Gastrocnemius medialis (tissue), 4 donors: ENCODE measurements around the gene RASSF8. TPM values are rescaled to one million over a fixed set of nuclear protein-coding genes. Genes with fewer than 3 reads are reported as not detected.

Source experiments
- ATAC-seq, 2 donors: fragments of 150-250 bp; one replicate each; pipeline ENCODE4 v1.9.1; 2016
- DNase-seq, 2 donors: peaks; one replicate each; pipeline ENCODE4 v3.0.0-alpha.2; 2019
- H3K27ac ChIP-seq, 4 donors: fragments of 200-600 bp; sonication (generic); 1 replicate in 1 of 4; 2 replicates in 3 of 4; pipeline ENCODE4 v1.5.1; 2016 to 2018; ENCODE audit warnings: mild to moderate bottlenecking in 2 of 4, moderate library complexity in 1 of 4
- H3K27me3 ChIP-seq, 3 donors: fragments of 200-600 bp; sonication (generic) in 2 of 3; 1 replicate in 1 of 3; 2 replicates in 2 of 3; pipeline versions ENCODE4 v1.5.1 to v1.6.0; 2016 to 2019; ENCODE audit warnings: mild to moderate bottlenecking in 1 of 3, moderate library complexity in 1 of 3
- H3K36me3 ChIP-seq, 2 donors: fragments of 200-600 bp; sonication (generic) in 1 of 2; one replicate each; pipeline ENCODE4 v1.5.1; 2017 to 2018
- H3K4me1 ChIP-seq, 2 donors: fragments of 200-600 bp; sonication (generic) in 1 of 2; one replicate each; pipeline ENCODE4 v1.5.1; 2016 to 2017; ENCODE audit warnings: mild to moderate bottlenecking in 2 of 2
- H3K4me3 ChIP-seq, 4 donors: fragments of 200-600 bp; sonication (generic) in 3 of 4; 1 replicate in 1 of 4; 2 replicates in 3 of 4; pipeline ENCODE4 v1.5.1; 2016 to 2019; ENCODE audit warnings: mild to moderate bottlenecking in 2 of 4
- H3K9me3 ChIP-seq, 3 donors: fragments of 200-600 bp; sonication (generic) in 2 of 3; 1 replicate in 1 of 3; 2 replicates in 2 of 3; pipeline ENCODE4 v1.5.1; 2016 to 2019
- POLR2A ChIP-seq, 2 donors: fragments of 450-650 bp; IDR thresholded peaks; one replicate each; pipeline ENCODE4 v1.6.1; 2017; ENCODE audit warnings: antibody characterized with exemption in 2 of 2, mild to moderate bottlenecking in 2 of 2, moderate library complexity in 2 of 2
- in situ Hi-C, 4 donors: fragments of 200-750 bp; cut with MboI; loops; one replicate each; pipeline versions ENCODE4 v1.15.0 to v1.8.0; 2017; ENCODE audit warnings: low sequenced_read_pairs in 4 of 4
- intact Hi-C: fragments of 100-400 bp; cut with DNase I; formaldehyde crosslinking; loops from one replicate; pipeline ENCODE4 v1.15.1; 2023; ENCODE audit warnings: low total_unique reads
- total RNA-seq, 4 donors: library from RNA; depleted of rRNA; stranded (reverse); fragments of >200 nt; gene quantifications; one replicate each; pipeline versions ENCODE4 v1.1.0 to v1.2.3, GENCODE V29; 2016
- TF ChIP-seq, protein P1 (sequence below), 5 experiments: fragments of 450-650 bp in 3 of 5; fragments of 200-600 bp in 2 of 5; sonication (generic) in 2 of 5; IDR thresholded peaks in 4 of 5; conservative IDR thresholded peaks in 1 of 5; 1 replicate in 4 of 5; 2 replicates in 1 of 5; pipeline ENCODE4 v1.5.1; 2016 to 2019; ENCODE audit warnings: antibody characterized with exemption in 5 of 5, mild to moderate bottlenecking in 3 of 5, moderate library complexity in 3 of 5

The RASSF8 gene
- total RNA-seq, 4 donors from 2014 or later, result 23.6 to 36.8 (median 28.0) TPM

DNA sequence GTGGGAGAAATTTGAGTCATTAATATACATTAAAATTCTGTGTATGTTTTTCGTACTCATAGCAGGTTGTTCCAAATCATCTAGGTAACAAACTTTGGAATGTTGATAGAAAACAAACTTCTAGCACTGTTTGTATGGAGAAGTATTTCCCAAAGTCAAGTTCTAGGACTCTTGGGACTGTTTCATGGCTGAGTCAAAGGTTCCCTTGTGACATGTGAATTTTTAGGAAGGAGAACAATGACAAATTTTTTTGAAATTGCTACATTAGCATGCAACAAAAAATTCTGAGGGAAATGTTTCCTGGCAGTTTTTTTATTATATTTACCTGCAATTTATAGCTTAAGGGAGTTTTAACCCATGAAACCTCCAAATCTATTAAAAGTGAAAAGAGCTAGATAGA is 73.8 kb downstream of the RASSF8 start:
- Histone ChIP-seq H3K27me3 (no peaks in the 10 kb centered on the region), H3K27ac (no peak overlapping the region), H3K4me1 (peaks cover 29 to 44% of the 10 kb centered on the region in 2 donors), H3K9me3 (no peaks in the 10 kb centered on the region), H3K4me3 (no peak overlapping the region), H3K36me3 (no peaks in the 10 kb centered on the region)
- ATAC-seq (no peak), DNase-seq (no peak)
- in situ Hi-C loops (loop anchor here in 1 of 4 donors (25.0 kb wide), 1 partner anchor 595 kb away; no protein-coding TSS in a partner anchor), intact Hi-C loops (loop anchor here (10.0 kb wide), 1 partner anchor 1037 kb away; no protein-coding TSS in a partner anchor)
- no peak for TF ChIP-seq POLR2A (IDR thresholded peaks at IDR 0.05)
- TF ChIP-seq, protein P1, sequence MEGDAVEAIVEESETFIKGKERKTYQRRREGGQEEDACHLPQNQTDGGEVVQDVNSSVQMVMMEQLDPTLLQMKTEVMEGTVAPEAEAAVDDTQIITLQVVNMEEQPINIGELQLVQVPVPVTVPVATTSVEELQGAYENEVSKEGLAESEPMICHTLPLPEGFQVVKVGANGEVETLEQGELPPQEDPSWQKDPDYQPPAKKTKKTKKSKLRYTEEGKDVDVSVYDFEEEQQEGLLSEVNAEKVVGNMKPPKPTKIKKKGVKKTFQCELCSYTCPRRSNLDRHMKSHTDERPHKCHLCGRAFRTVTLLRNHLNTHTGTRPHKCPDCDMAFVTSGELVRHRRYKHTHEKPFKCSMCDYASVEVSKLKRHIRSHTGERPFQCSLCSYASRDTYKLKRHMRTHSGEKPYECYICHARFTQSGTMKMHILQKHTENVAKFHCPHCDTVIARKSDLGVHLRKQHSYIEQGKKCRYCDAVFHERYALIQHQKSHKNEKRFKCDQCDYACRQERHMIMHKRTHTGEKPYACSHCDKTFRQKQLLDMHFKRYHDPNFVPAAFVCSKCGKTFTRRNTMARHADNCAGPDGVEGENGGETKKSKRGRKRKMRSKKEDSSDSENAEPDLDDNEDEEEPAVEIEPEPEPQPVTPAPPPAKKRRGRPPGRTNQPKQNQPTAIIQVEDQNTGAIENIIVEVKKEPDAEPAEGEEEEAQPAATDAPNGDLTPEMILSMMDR (IDR thresholded peaks at IDR 0.05 in 4 of 5, conservative IDR thresholded peaks at IDR 0.05 in 1 of 5), result no peak

DNA sequence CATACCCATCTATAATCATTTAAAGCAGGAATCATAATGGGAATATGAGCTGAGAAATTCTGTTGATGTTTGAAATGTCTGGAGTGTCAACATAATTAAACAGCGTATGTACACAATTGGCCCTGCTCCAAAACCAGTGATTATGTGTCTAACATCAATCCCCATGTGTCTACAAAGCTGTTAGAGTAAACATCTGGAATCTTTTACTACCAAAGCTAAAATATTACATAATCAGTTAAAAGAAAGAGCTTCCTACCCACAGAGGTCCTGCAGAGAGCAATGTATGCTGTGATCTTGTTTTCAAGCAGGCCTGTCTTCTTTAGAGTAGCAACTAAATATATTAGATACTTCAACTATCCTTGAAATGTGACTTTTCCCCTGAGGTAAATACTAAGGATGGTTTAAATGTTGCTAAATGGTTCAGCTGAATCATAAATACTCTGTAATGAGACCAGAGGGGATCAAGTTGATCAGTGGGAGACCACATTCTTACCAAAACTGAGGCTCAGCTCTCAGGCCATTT is 74.3 kb downstream of the RASSF8 start:
- DNase-seq (no peak), ATAC-seq (no peak)
- H3K36me3 ChIP-seq, result no peaks in the 10 kb centered on the region
- in situ Hi-C loops (loop anchor here in 1 of 4 donors (25.0 kb wide), 1 partner anchor 595 kb away; no protein-coding TSS in a partner anchor), intact Hi-C loops (loop anchor here (10.0 kb wide), 1 partner anchor 1038 kb away; no protein-coding TSS in a partner anchor)
- no peaks in the 10 kb centered on the region for H3K9me3 ChIP-seq
- no peak overlapping the region for H3K4me3 ChIP-seq
- no peak for TF ChIP-seq POLR2A (IDR thresholded peaks at IDR 0.05)
- TF ChIP-seq, protein P1 (IDR thresholded peaks at IDR 0.05 in 4 of 5, conservative IDR thresholded peaks at IDR 0.05 in 1 of 5), result no peak
- H3K27me3 ChIP-seq, result no peaks in the 10 kb centered on the region
- H3K27ac ChIP-seq, result no peak overlapping the region
- peaks cover 34 to 48% of the 10 kb centered on the region in 2 donors for H3K4me1 ChIP-seq

DNA sequence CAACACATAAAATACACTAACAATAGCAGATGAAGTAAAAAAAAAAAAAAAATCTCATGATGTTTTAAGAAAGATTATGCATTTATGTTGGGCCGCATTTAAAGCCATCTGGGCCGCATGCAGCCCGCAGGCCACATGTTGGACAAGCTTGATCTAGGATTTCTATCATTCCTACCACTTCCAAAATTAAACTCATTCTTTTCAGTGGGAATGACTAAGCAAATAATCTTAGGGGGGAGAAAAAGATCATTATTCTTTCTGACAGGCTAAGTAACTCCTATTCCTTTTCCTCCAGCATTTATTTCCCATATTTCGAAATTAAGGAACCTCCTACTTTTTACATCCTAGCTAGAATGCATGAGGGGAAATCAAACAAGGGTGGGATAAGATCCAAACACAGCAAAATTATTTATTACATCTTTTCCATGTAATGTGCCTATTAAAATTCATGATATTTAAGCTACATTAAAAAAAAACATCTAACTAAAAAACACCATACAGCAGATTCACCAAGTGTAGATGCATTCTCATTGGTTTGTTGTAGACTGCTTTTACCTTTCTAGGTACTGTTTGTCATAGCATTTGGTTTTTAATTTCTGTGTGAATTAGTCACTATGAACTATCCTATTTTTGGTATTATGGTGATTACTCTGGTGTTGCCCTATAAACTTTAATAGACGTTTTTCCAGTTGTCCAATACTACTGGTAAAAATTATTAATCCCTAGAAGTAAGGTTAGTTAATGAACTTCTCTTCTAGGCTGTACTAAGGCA is 76.1 kb downstream of the RASSF8 start:
- Histone ChIP-seq H3K27me3 (no peaks in the 10 kb centered on the region), H3K4me3 (no peak overlapping the region), H3K9me3 (no peaks in the 10 kb centered on the region), H3K27ac (no peak overlapping the region), H3K4me1 (peaks cover 45 to 55% of the 10 kb centered on the region in 2 donors), H3K36me3 (no peaks in the 10 kb centered on the region)
- no peak for ATAC-seq
- intact Hi-C loops (loop anchor here (10.0 kb wide), 1 partner anchor 1040 kb away; no protein-coding TSS in a partner anchor), in situ Hi-C loops (loop anchor here in 1 of 4 donors (25.0 kb wide), 1 partner anchor 597 kb away; no protein-coding TSS in a partner anchor)
- TF ChIP-seq, protein P1 (IDR thresholded peaks at IDR 0.05 in 4 of 5, conservative IDR thresholded peaks at IDR 0.05 in 1 of 5), result no peak
- no peak for TF ChIP-seq POLR2A (IDR thresholded peaks at IDR 0.05)
- DNase-seq, result no peak

- in situ Hi-C loops, result loop anchor here in 1 of 4 donors (25.0 kb wide), 1 partner anchor 600 kb away; no protein-coding TSS in a partner anchor
- TF ChIP-seq, protein P1 (IDR thresholded peaks at IDR 0.05 in 4 of 5, conservative IDR thresholded peaks at IDR 0.05 in 1 of 5), result no peak
- TF ChIP-seq POLR2A (IDR thresholded peaks at IDR 0.05), result no peak
- H3K36me3 ChIP-seq, result no peaks in the 10 kb centered on the region
These were observed 78.4 kb downstream of the RASSF8 start for GRCh38 chr12:26036877-26037276.

More at GRCh38 chr12:26036877-26037276, 78.4 kb downstream of the RASSF8 start:
- Histone ChIP-seq H3K9me3 (no peaks in the 10 kb centered on the region), H3K4me3 (no peak overlapping the region), H3K27me3 (no peaks in the 10 kb centered on the region), H3K27ac (no peak overlapping the region), H3K4me1 (peaks cover 38 to 39% of the 10 kb centered on the region in 2 donors)
- no peak for ATAC-seq
- no peak for DNase-seq
- intact Hi-C loops, result loop anchor here (10.0 kb wide), 1 partner anchor 1042 kb away; no protein-coding TSS in a partner anchor
